OCI-LY1 (cell line): Measurements from ENCODE around the gene JPT2.

ENCODE experiments used
- CTCF ChIP-seq: fragments of 200-600 bp; sonication (generic), shearing (Covaris generic); IDR thresholded peaks from 2 replicates; pipeline ENCODE4 v1.5.1; 2017; ENCODE audit warnings: mild to moderate bottlenecking, antibody characterized with exemption, low read length, moderate library complexity, mixed read lengths
- EZH2 ChIP-seq: fragments of 200-600 bp; sonication (generic), shearing (Covaris generic); IDR thresholded peaks from 2 replicates; pipeline ENCODE4 v1.8.0; 2017; ENCODE audit warnings: borderline replicate concordance, mixed run types, mild to moderate bottlenecking, antibody characterized with exemption, low read length, moderate library complexity, mixed read lengths

- TF ChIP-seq EZH2 (no peak), CTCF (no peak)
Observed at GRCh38 chr16:1690810-1691209, 12.7 kb downstream of the JPT2 start.
